GM19395 (cell line): ENCODE measurements around the gene PCDH10.

ENCODE experiments used
- ATAC-seq: cut with Tn5 transposase; IDR thresholded peaks from one replicate; pipeline ENCODE4 v1.9.1; 2021; ENCODE audit warnings: mild to moderate bottlenecking, moderate library complexity; ENCODE audit not compliant: unreplicated experiment

PCDH10 gene

DNA sequence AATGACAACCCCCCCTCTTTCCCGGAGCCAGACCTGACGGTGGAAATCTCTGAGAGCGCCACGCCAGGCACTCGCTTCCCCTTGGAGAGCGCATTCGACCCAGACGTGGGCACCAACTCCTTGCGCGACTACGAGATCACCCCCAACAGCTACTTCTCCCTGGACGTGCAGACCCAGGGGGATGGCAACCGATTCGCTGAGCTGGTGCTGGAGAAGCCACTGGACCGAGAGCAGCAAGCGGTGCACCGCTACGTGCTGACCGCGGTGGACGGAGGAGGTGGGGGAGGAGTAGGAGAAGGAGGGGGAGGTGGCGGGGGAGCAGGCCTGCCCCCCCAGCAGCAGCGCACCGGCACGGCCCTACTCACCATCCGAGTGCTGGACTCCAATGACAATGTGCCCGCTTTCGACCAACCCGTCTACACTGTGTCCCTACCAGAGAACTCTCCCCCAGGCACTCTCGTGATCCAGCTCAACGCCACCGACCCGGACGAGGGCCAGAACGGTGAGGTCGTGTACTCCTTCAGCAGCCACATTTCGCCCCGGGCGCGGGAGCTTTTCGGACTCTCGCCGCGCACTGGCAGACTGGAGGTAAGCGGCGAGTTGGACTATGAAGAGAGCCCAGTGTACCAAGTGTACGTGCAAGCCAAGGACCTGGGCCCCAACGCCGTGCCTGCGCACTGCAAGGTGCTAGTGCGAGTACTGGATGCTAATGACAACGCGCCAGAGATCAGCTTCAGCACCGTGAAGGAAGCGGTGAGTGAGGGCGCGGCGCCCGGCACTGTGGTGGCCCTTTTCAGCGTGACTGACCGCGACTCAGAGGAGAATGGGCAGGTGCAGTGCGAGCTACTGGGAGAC, 1.6 kb downstream of the PCDH10 start:
- no peak for ATAC-seq

DNA sequence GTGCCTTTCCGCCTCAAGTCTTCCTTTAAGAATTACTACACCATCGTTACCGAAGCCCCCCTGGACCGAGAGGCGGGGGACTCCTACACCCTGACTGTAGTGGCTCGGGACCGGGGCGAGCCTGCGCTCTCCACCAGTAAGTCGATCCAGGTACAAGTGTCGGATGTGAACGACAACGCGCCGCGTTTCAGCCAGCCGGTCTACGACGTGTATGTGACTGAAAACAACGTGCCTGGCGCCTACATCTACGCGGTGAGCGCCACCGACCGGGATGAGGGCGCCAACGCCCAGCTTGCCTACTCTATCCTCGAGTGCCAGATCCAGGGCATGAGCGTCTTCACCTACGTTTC, 2.2 kb downstream of the PCDH10 start:
- no peak for ATAC-seq

DNA sequence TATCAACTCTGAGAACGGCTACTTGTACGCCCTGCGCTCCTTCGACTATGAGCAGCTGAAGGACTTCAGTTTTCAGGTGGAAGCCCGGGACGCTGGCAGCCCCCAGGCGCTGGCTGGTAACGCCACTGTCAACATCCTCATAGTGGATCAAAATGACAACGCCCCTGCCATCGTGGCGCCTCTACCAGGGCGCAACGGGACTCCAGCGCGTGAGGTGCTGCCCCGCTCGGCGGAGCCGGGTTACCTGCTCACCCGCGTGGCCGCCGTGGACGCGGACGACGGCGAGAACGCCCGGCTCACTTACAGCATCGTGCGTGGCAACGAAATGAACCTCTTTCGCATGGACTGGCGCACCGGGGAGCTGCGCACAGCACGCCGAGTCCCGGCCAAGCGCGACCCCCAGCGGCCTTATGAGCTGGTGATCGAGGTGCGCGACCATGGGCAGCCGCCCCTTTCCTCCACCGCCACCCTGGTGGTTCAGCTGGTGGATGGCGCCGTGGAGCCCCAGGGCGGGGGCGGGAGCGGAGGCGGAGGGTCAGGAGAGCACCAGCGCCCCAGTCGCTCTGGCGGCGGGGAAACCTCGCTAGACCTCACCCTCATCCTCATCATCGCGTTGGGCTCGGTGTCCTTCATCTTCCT, 2.7 kb downstream of the PCDH10 start:
- ATAC-seq: no peak

DNA sequence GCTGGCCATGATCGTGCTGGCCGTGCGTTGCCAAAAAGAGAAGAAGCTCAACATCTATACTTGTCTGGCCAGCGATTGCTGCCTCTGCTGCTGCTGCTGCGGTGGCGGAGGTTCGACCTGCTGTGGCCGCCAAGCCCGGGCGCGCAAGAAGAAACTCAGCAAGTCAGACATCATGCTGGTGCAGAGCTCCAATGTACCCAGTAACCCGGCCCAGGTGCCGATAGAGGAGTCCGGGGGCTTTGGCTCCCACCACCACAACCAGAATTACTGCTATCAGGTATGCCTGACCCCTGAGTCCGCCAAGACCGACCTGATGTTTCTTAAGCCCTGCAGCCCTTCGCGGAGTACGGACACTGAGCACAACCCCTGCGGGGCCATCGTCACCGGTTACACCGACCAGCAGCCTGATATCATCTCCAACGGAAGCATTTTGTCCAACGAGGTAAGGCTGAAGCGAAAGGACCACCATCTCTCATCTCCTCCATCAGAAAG, 3.3 kb downstream of the PCDH10 start:
- no peak for ATAC-seq

DNA sequence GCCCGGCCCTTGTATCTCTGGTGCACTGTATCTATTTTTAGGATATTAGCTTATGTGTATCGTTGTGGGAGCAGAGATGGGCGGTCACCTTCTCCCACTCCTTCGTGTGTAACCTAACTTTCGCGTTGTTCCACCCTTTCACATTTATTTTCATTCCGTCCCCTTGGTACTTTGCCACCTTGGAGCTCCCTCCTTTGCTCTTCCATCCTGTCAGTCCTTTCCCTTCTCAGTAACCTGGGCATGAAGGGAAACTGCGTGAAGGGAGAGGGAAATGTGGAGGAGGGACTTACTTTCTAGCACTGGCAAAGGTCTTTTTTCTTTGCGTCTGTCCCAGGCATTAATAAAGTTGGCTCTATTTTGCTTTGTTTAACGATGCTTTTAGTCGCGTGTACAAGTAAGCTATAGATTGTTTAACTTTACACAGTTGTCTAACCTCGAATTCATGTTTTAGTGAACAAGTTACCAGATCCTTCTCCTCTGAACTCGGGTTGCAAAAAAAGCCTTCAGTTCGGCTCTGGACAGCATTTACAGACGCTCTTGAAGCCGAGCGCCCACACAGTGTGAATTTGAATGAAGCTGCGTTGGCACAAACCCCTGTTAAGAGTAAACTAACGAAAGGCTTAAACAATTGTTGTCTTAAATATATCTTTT, 3.9 kb downstream of the PCDH10 start:
- no peak for ATAC-seq

DNA sequence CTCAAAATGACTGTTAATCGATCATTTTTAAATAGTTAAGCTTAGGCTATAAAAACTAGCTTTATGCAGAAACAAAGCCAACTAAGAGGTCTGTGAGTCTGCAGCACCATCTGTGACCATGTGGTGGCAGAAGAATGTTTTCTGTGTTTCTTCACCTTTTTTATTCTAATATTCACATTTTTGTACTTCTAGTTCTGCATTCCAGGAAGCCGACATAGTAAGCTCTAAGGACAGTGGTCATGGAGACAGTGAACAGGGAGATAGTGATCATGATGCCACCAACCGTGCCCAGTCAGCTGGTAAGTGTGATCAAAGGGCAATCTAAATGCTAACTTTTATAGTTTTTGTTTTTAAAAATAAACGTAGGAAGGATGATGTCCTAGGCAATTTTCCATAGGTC, 5.6 kb downstream of the PCDH10 start:
- ATAC-seq: no peak

DNA sequence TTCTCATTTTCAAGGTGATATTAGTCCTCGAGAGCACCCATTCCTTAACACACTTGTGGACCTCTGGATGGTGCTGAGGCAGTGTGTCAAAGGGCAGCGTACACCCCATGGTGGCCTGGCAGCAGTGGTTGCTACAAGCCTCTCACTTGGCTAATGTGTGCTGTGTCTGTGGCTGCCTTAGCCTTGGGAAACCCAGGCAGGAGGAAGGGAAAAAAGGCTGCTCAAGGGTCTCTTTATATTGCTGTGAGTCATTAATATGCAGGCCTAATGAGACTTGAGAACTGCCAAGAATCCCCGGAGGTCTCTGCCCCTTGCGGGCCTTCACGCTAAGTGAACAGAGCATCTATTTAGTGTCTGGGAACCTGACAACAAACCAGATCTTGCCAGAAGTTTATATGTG, 7.0 kb downstream of the PCDH10 start:
- no peak for ATAC-seq

DNA sequence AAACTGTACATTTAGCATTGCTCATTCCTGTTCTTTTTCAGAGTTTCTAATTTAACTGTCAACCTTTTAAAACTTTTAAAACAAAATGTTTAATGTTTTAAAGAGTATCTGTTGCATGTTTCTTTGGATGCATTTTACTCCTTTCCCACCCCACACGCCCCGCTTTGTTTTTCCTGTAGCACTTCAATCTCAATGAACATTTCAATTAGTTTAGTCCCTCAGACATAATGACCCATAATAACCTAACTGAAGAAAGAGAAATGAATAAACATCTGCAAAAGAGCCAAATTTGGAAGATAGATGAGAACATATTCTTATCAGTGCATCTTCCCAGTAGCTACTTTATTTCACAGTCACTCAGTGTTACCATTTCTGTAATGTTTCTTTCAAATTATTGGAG, 7.5 kb downstream of the PCDH10 start:
- ATAC-seq: no peak

DNA sequence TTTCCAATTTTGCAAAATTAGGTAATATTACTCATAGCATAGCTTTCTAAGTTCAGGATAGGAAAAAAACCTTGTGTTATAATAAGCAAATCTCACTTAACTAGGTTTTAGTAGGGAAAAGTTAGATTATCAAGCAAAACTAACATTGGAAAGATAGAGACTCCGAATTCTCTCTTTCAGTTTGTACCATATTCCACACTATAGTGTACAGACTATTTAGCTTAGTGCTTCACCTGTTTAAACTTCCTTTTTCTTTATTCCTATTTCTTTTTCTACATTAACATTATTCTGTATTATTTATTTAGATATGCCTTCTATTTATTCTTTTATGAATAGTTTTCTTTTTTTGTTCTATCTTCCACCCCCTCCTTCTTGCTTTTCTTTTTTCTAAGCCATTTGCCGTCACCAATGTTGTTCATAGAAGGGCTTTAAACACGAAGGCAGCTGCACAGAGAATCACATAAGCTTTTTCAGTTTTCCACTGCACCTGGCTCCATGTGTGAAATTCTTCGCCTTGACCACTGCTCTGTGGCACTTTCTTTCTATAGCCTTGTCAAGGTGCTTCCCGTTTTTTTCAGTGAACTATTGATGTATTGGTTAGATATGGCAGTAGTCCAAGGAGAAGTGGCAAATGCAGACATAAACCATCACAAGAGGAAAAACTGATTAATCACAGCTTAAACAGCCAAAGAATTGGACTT, 8.5 kb downstream of the PCDH10 start:
- ATAC-seq: no peak

DNA sequence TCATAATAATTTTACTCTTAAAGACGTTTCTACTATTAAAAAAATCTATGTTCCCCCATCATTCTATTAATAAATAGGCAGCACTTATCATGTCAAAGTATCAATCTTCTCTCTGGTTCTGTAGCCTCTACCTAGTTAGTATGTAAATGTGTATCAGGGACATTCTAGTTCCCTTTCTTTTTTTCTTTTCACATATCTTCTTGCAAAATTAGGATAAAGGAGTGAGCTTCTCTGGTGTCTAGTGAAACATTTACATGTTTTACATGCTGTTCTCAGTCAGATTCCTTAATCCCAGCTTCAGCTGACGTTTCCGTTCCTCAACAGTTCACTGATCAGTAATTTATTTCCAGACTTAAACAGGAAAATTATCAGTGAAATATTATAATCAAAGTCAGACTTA, 11.8 kb downstream of the PCDH10 start:
- ATAC-seq: no peak

DNA sequence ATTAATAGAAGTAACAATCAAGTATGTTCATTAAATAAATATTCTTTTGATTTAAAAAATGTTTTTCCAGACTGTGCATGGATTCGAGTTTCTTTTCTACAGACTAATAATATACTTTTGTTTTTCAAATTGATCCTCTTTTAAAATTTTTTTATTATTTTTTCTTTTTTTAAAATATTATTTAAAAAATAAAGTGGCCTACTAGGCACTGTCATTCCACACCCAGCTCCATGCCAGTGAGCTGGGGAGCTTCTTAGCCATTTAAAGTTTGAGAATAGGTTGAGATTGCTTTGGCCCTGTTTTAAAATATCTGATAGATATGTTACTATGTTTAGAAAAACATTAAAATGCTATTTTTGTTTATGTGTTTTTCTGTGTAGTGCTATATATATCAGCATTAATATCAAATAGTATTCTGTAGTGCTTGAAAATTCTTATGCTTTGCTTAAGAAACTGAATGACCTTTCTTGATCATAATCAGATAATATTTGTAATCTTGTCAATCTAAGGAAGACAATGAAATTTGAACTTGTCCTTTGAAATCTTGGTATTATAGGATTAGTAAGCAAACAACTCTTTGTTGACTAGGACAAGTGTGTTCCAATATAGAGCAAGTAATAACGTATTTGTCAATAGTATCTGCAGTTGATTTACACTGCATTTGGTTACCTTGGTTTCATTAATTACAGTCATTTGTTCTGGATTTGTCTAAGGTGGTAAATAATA, 12.6 kb downstream of the PCDH10 start:
- no peak for ATAC-seq

DNA sequence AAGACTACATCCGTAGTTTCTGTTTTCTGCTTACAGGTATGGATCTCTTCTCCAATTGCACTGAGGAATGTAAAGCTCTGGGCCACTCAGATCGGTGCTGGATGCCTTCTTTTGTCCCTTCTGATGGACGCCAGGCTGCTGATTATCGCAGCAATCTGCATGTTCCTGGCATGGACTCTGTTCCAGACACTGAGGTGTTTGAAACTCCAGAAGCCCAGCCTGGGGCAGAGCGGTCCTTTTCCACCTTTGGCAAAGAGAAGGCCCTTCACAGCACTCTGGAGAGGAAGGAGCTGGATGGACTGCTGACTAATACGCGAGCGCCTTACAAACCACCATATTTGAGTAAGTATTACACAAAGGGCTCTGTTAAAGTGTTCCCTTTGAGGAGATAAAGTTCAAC, 13.8 kb downstream of the PCDH10 start:
- no peak for ATAC-seq

DNA sequence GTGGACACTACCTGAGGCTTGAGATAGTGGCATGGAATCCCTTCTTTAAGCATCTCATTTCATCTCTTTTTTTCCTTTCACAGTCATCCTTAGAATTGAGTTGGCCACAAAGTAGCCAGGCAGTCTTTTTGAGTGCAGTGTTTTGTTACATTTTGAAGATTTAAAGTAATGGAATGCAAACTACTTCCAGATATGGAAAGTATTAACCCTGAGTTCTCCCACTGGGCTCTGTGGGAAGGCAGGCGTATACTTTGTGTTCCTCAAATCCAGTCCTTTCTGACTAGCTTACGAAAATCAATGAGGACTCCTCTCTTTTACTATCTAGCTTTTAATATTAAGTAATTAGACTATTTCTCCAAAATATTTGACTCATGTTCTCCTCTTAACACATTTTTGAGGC, 29.9 kb downstream of the PCDH10 start:
- ATAC-seq: no peak

DNA sequence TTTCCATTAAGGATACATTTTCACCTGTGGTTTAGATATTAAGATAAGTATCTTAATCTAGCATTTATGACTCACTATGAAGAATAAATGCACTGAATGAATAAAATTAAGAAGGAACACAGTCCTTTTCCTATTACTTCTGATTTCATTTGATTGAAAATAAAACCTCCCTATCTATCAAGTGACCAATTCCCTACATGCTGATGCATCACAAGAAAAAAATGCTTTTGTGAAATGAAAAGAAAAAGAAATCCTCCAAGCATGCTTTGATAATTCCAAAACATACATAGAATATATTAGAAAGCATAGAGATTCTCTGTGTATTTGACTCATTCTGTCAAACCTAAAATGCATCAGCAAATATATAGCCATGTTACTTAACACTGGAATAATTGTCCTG, 37.1 kb downstream of the PCDH10 start:
- ATAC-seq: no peak

DNA sequence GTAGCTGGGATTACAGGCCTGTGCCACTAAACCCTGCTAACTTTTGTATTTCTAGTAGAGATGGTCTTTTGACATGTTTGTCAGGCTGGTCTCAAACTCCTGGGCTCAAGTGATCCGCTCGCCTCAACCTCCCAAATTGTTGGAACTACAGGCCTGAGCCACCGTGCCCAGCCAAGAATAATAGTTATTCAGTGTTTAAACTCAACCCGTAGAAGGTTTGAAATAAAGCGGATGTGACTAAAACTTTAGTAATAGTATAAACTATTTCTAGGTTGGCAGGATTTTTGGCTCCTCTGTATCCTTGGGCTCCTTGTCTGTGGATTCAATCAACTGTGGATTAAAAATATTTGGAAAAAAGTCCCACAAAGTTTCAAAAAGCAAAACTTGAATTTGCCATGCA, 37.8 kb downstream of the PCDH10 start:
- no peak for ATAC-seq

DNA sequence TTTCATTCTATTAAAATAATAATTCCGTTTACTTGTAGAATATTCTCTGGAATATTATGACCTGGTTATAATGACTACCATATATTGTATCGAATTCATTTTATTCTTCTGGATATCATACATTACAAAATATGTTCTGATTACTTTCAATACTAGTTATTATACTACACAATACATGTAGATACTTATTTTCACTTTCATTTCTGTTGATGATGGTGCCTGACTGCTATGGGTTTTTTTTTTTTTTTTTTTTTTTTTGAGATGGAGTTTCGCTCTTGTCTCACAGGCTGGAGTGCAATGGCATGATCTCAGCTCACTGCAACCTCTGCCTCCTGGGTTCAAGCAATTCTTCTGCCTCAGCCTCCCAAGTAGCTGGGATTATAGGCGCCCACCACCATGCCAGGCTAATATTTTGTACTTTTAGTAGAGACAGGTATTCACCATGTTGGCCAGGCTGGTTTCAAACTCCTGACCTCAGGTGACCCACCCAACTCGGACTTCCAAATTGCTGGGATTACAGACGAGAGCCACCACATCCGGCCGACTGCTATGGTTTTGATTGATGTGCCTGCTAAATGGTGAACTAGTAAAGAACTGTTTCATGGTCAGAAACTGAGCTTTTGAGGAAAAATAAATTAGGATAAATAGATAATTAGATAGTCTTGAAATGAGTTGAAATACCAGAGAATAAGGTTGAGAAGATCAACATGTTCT, 39.5 kb downstream of the PCDH10 start:
- ATAC-seq: no peak

DNA sequence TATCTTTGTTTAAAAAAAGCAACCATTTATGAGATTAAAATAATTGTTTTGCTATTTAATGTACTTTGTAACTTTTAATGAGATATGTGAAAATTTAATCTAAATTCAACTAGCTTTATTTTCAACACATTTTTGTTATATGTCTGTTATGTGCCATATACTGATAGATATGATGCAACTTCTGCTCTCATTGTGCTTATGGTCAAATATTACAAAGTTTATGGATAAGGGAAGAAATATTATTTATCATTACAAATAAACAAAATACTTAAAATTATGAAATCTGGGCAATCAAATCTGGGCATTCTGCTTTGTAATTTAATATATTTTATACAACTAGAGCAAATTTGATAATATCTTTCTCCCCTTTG, 40.0 kb downstream of the PCDH10 start:
- ATAC-seq: no peak

DNA sequence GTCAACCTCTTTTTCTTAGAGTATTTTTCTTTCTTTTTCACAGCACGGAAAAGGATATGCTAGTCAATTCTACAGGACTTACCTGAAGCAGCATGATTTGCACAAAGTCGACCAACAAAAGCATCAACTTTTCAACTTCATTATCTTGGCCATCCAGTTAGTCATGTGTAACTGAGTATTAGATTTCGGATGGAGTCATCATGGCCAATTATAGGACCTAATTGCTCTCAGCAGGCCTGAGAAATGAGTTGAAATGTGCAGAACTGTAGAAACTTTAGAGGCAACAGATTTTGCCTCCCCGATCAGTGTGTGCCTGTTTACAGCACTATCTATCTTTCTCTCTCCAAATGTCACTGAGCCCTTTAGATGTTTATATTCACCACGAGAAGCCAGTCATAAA, 41.0 kb downstream of the PCDH10 start:
- no peak for ATAC-seq

DNA sequence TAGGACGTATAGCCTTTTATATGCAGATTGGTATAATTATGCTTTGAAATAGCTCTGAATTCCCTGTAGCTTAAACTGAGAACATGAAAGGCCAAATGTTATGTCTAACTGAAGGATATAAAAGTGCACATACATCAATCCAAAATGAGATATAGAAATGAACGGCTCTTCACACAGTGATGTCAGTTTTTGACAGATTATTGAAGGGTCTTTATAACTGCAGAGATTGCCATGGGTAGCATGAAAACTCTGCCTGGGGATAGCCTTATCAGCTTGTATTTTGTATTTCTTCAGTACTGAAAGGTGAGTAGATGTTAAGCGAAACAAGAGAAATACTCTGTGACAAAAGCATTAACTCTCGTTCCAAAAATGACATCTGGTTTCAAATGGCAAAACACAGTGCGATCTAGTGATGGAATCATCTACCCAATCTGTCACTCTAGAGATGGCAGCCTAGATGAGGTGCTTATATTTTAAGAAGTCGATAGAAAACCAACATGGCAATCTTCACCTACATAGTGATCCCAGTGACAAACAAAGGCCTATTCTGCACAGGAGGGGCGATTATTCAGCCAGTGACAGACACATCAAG, 59.7 kb downstream of the PCDH10 start:
- no peak for ATAC-seq

DNA sequence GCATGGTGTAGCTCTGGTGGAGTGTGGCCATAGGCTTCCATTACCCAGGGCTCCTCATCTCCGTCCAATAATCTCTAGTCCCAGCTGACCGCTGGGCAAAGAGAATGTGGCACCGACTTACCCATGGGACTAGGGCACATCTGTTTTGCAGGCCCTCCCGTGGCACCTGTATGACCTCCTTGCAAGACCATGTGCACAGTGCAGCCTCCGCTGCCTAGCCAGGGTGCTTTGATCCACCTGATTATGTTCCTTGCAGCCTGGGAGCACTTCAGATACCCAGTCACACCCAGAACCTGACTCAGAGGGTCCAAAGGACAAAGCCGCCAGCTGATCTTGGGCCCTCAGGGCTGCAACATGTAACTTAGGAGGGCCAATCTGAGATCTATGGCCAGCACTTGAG, 84.8 kb downstream of the PCDH10 start:
- no peak for ATAC-seq
